Measurements from ENCODE around the gene UBE2F. TPM values are rescaled to one million over a fixed set of nuclear protein-coding genes. Genes with fewer than 3 reads are reported as not detected.

UBE2F gene
- total RNA-seq, 2 experiments from 2014 or later = 19.9 to 27.1 TPM

DNA sequence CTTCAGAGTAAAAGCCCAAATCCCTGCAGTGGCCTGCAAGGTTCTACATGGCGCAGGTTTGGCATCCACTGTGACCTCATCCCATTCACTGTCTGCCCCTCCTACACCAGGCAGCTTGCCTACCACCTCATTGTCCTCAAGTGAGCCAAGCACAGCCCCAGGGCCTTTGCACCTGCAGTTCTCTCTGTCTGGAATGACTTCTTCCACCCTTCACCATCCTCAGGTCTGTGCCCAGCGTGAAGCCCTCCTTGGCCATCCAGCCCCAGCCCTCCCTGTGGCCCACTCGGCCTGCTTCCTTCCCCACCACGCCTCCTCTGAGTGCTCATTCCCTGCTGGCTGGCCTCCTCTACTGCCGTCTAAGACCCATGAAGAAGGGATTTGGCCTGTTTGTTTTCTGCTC lies 32.6 kb upstream of the UBE2F start:
- Histone ChIP-seq H3K4me1 (ENCODE audit: insufficient read depth, low read length, poor library complexity, severe bottlenecking) (no peaks in the 10 kb centered on the region), H3K4me3 (ENCODE audit: low read depth, low read length, poor library complexity, severe bottlenecking) (no peak overlapping the region), H3K27ac (ENCODE audit: low read depth, low read length, poor library complexity, severe bottlenecking) (no peak overlapping the region), H3K79me2 (ENCODE audit: insufficient read depth, low read depth, low read length) (no peaks in the 10 kb centered on the region), H3K36me3 (ENCODE audit: insufficient read depth, low read length) (no peaks in the 10 kb centered on the region), H3K9me3 (ENCODE audit: low read length) (no peaks in the 10 kb centered on the region), H3K4me2 (ENCODE audit: low read length) (no peak overlapping the region), H3K9me2 (ENCODE audit: insufficient read depth, low read length) (no peaks in the 10 kb centered on the region), H2AFZ (ENCODE audit: low read length) (no peak overlapping the region), H4K20me1 (ENCODE audit: insufficient read depth, low read length) (no peaks in the 10 kb centered on the region)
- intact Hi-C loops (cut with micrococcal nuclease; ENCODE audit: unreplicated experiment) = no loop called here
- no peak for DNase-seq (ENCODE audit: low spot score)
- BruUV-seq (replicated peaks) = no TSS peak
- POLR2A ChIA-PET = no interaction called here
- CTCF ChIA-PET (ENCODE audit: unreplicated experiment) = no interaction called here
- TF ChIP-seq EZH2phosphoT487 (IDR thresholded peaks at IDR 0.05; ENCODE audit: borderline replicate concordance, low read depth, low read length) = no peak
- TF ChIP-seq, protein P1, sequence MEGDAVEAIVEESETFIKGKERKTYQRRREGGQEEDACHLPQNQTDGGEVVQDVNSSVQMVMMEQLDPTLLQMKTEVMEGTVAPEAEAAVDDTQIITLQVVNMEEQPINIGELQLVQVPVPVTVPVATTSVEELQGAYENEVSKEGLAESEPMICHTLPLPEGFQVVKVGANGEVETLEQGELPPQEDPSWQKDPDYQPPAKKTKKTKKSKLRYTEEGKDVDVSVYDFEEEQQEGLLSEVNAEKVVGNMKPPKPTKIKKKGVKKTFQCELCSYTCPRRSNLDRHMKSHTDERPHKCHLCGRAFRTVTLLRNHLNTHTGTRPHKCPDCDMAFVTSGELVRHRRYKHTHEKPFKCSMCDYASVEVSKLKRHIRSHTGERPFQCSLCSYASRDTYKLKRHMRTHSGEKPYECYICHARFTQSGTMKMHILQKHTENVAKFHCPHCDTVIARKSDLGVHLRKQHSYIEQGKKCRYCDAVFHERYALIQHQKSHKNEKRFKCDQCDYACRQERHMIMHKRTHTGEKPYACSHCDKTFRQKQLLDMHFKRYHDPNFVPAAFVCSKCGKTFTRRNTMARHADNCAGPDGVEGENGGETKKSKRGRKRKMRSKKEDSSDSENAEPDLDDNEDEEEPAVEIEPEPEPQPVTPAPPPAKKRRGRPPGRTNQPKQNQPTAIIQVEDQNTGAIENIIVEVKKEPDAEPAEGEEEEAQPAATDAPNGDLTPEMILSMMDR (conservative IDR thresholded peaks at IDR 0.05; ENCODE audit: low read length) = no peak

DNA sequence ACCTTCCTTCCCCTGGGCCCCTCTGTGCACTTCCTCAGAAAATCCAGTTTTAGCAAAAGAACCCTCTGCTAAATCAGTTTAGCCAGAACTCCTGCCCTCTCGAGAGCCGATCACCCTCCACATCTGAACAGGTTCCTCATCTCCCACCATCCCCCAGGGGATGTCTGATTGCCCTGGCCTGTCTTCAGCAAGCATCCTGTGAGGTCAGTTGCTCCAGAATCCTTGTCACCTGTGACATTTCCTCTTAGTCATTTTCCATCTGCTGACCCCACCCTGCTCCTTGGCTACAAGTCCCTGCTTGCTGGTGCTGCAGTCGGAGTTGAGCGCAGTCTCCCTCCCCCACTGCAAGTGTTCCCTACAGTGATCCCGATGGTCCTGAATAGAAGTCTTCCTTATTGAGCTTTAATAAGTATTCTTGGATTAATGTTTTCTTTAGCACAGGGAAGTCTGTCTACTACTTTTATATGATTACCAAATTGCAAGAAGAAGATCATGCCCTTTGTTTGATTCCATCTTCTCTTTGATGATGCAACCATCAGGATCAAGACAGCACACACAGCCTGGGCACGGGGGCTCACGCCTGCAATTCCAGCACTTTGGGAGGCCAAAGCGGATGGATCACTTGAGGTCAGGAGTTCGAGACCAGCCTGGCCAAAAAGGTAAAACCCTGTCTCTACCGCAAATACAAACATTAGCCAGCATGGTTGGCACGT lies 30.9 kb upstream of the UBE2F start:
- Histone ChIP-seq H3K4me1 (ENCODE audit: insufficient read depth, low read length, poor library complexity, severe bottlenecking) (no peaks in the 10 kb centered on the region), H3K27ac (ENCODE audit: low read depth, low read length, poor library complexity, severe bottlenecking) (no peak overlapping the region), H2AFZ (ENCODE audit: low read length) (no peak overlapping the region), H3K4me3 (ENCODE audit: low read depth, low read length, poor library complexity, severe bottlenecking) (no peak overlapping the region), H3K36me3 (ENCODE audit: insufficient read depth, low read length) (no peaks in the 10 kb centered on the region), H3K79me2 (ENCODE audit: insufficient read depth, low read depth, low read length) (no peaks in the 10 kb centered on the region), H4K20me1 (ENCODE audit: insufficient read depth, low read length) (no peaks in the 10 kb centered on the region), H3K9me3 (ENCODE audit: low read length) (no peaks in the 10 kb centered on the region), H3K4me2 (ENCODE audit: low read length) (no peak overlapping the region), H3K9me2 (ENCODE audit: insufficient read depth, low read length) (no peaks in the 10 kb centered on the region)
- CTCF ChIA-PET (ENCODE audit: unreplicated experiment) = no interaction called here
- POLR2A ChIA-PET = interaction anchor here (0.7 to 1.3 kb wide), 2 partner anchors 27 to 60 kb away, joined by 3 to 5 read pairs; no protein-coding TSS in a partner anchor
- intact Hi-C loops (cut with micrococcal nuclease; ENCODE audit: unreplicated experiment) = no loop called here
- DNase-seq (ENCODE audit: low spot score) = no peak
- no TSS peak for BruUV-seq (replicated peaks)
- TF ChIP-seq, protein P1 (conservative IDR thresholded peaks at IDR 0.05; ENCODE audit: low read length) = no peak
- TF ChIP-seq EZH2phosphoT487 (IDR thresholded peaks at IDR 0.05; ENCODE audit: borderline replicate concordance, low read depth, low read length) = no peak

DNA sequence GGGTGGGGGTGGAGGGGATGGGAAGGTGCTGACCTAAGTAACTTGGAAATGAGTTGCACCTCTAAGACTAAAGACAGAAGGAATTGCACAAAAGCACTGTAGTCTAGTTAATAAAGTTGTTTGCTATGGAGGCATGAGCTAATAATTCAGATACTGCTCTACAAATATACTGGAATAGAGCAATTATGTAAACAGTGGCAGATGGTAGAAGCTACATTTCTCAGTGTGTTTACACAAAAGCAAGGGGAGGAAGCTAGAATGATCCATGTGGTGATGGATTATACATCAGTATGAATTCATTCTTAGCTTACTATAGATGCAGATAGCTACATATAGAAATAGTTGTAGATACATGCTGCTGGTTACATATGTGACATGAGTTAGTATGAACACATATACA lies 27.6 kb upstream of the UBE2F start:
- H3K9me2 ChIP-seq (ENCODE audit: insufficient read depth, low read length) = no peaks in the 10 kb centered on the region
- H3K4me2 ChIP-seq (ENCODE audit: low read length) = no peak overlapping the region
- no TSS peak for BruUV-seq (replicated peaks)
- H3K27ac ChIP-seq (ENCODE audit: low read depth, low read length, poor library complexity, severe bottlenecking) = no peak overlapping the region
- TF ChIP-seq, protein P1 (conservative IDR thresholded peaks at IDR 0.05; ENCODE audit: low read length) = no peak
- no peak for TF ChIP-seq EZH2phosphoT487 (IDR thresholded peaks at IDR 0.05; ENCODE audit: borderline replicate concordance, low read depth, low read length)
- no peak overlapping the region for H3K4me3 ChIP-seq (ENCODE audit: low read depth, low read length, poor library complexity, severe bottlenecking)
- POLR2A ChIA-PET = interaction anchor here (0.7 kb wide), 1 partner anchor 754 kb away, joined by 4 read pairs; no protein-coding TSS in a partner anchor
- CTCF ChIA-PET (ENCODE audit: unreplicated experiment) = no interaction called here
- H3K36me3 ChIP-seq (ENCODE audit: insufficient read depth, low read length) = no peaks in the 10 kb centered on the region
- no peak for DNase-seq (ENCODE audit: low spot score)
- no peaks in the 10 kb centered on the region for H3K4me1 ChIP-seq (ENCODE audit: insufficient read depth, low read length, poor library complexity, severe bottlenecking)
- H3K79me2 ChIP-seq (ENCODE audit: insufficient read depth, low read depth, low read length) = no peaks in the 10 kb centered on the region
- H2AFZ ChIP-seq (ENCODE audit: low read length) = no peak overlapping the region
- no peaks in the 10 kb centered on the region for H4K20me1 ChIP-seq (ENCODE audit: insufficient read depth, low read length)
- peaks cover 4% of the 10 kb centered on the region; the same call in 1 of the 2 replicates for H3K9me3 ChIP-seq (ENCODE audit: low read length)
- intact Hi-C loops (cut with micrococcal nuclease; ENCODE audit: unreplicated experiment) = no loop called here
